Stomach (tissue), 4 donors: ENCODE data around the gene GAN.

Experiments used
- EP300 ChIP-seq: sonication (generic); formaldehyde crosslinking; IDR thresholded peaks from one replicate; pipeline ENCODE4 v1.6.1; 2017; ENCODE audit warnings: antibody characterized with exemption
- POLR2A ChIP-seq, 4 donors: fragments of 450-650 bp; IDR thresholded peaks; one replicate each; pipeline ENCODE4 v1.6.1; 2016; ENCODE audit warnings: antibody characterized with exemption in 4 of 4, control low read depth in 2 of 4, mild to moderate bottlenecking in 1 of 4, moderate library complexity in 1 of 4
- TF ChIP-seq, protein P1 (sequence below), 7 experiments: fragments of 450-650 bp in 4 of 7; fragments of 200-600 bp in 3 of 7; sonication (generic) in 3 of 7; IDR thresholded peaks; one replicate each; pipeline ENCODE4 v1.5.1; 2016 to 2019; ENCODE audit warnings: antibody characterized with exemption in 7 of 7, control low read depth in 2 of 7, mild to moderate bottlenecking in 1 of 7

GRCh38 chr16:81265052-81265451, 49.7 kb upstream of the GAN start:
- TF ChIP-seq, protein P1, sequence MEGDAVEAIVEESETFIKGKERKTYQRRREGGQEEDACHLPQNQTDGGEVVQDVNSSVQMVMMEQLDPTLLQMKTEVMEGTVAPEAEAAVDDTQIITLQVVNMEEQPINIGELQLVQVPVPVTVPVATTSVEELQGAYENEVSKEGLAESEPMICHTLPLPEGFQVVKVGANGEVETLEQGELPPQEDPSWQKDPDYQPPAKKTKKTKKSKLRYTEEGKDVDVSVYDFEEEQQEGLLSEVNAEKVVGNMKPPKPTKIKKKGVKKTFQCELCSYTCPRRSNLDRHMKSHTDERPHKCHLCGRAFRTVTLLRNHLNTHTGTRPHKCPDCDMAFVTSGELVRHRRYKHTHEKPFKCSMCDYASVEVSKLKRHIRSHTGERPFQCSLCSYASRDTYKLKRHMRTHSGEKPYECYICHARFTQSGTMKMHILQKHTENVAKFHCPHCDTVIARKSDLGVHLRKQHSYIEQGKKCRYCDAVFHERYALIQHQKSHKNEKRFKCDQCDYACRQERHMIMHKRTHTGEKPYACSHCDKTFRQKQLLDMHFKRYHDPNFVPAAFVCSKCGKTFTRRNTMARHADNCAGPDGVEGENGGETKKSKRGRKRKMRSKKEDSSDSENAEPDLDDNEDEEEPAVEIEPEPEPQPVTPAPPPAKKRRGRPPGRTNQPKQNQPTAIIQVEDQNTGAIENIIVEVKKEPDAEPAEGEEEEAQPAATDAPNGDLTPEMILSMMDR (IDR thresholded peaks at IDR 0.05): no peak
- TF ChIP-seq POLR2A (IDR thresholded peaks at IDR 0.05) (no peak), EP300 (no peak)
